ENCODE data around the gene TRAF2. TPM values are rescaled to one million over a fixed set of nuclear protein-coding genes. Genes with fewer than 3 reads are reported as not detected.

TRAF2 gene
- polyA plus RNA-seq, 3 donors, result 1.6 to 6.1 (median 2.0) TPM

DNA sequence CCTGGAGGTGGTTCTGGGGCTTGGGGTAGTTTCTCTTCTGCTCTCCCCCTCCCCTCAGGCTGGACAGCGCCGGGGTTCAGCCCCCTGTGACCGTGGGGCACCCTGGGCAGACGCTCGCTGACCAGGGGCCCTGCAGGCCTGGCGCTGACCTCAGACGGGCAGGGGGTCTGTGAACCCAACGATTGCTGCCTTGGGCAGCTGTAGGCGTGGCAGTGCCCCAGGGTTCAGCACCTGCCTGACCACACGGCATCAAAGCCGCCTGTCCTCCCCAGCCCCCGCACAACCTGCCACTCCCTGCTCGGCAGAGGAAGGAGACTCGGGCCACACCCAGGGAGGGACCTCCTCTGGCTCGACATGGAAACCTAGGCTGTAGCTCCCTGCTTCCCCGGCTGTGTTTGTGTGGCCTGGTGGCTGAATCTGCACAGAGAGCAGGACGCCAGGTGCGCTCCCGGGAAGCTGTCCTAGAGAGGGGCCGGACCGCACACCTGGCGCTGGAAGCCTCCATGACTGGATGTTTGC, 77.9 kb downstream of the TRAF2 start:
- intact Hi-C loops (cut with micrococcal nuclease), result no loop called here
- WGBS (ENCODE audit: insufficient coverage), result 89% methylated on average over 16 of the region's 22 CpGs
- Histone ChIP-seq H3K79me2 (ENCODE audit: insufficient read depth, low read length) (no peaks in the 10 kb centered on the region), H3K9me3 (replicated peaks in 1 of 2; ENCODE audit: control insufficient read depth in 1 of 2, insufficient read depth in 1 of 2, low read length in 2 of 2) (no peaks in the 10 kb centered on the region), H3K4me1 (ENCODE audit: control insufficient read depth in 1 of 2, insufficient read depth in 2 of 2, low read length in 2 of 2) (peaks cover 10 to 17% of the 10 kb centered on the region in 2 donors), H3K4me3 (replicated peaks in 1 of 3; ENCODE audit: low read depth in 2 of 3, low read length in 3 of 3) (no peak overlapping the region), H3K9ac (ENCODE audit: insufficient read depth, low read length, poor library complexity, severe bottlenecking) (no peak overlapping the region), H4K20me1 (ENCODE audit: insufficient read depth, low read length) (no peaks in the 10 kb centered on the region), H3K27ac (ENCODE audit: low read depth in 1 of 2, low read length in 2 of 2) (no peak overlapping the region), H3K36me3 (replicated peaks in 1 of 2; ENCODE audit: control insufficient read depth in 1 of 2, insufficient read depth in 2 of 2, low read length in 2 of 2) (no peaks in the 10 kb centered on the region), H3K4me2 (replicated peaks; ENCODE audit: extremely low read depth, low read length, poor library complexity, severe bottlenecking) (no peak overlapping the region), H3K27me3 (ENCODE audit: control insufficient read depth in 2 of 2, insufficient read depth in 2 of 2, low read length in 2 of 2) (no peaks in the 10 kb centered on the region), H2AFZ (ENCODE audit: insufficient read depth, low read depth, low read length, poor library complexity, severe bottlenecking) (peak overlapping the region; percentile 23)
- peaks cover 16% of the 10 kb centered on the region for H3K4me1 Mint-ChIP-seq
- peaks cover 0 to 2% (median 0%) of the 10 kb centered on the region in 7 donors for H3K9me3 Mint-ChIP-seq
- no peak for DNase-seq
- H3K36me3 Mint-ChIP-seq, result no peaks in the 10 kb centered on the region
- H3K4me3 Mint-ChIP-seq, result no peak overlapping the region
- H3K27me3 Mint-ChIP-seq (ENCODE audit: low read depth in 3 of 3), result peaks cover 9 to 20% (median 14%) of the 10 kb centered on the region in 3 donors
- TF ChIP-seq, protein P1, sequence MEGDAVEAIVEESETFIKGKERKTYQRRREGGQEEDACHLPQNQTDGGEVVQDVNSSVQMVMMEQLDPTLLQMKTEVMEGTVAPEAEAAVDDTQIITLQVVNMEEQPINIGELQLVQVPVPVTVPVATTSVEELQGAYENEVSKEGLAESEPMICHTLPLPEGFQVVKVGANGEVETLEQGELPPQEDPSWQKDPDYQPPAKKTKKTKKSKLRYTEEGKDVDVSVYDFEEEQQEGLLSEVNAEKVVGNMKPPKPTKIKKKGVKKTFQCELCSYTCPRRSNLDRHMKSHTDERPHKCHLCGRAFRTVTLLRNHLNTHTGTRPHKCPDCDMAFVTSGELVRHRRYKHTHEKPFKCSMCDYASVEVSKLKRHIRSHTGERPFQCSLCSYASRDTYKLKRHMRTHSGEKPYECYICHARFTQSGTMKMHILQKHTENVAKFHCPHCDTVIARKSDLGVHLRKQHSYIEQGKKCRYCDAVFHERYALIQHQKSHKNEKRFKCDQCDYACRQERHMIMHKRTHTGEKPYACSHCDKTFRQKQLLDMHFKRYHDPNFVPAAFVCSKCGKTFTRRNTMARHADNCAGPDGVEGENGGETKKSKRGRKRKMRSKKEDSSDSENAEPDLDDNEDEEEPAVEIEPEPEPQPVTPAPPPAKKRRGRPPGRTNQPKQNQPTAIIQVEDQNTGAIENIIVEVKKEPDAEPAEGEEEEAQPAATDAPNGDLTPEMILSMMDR (IDR thresholded peaks at IDR 0.05), result no peak
- H3K27ac Mint-ChIP-seq, result no peak overlapping the region

DNA sequence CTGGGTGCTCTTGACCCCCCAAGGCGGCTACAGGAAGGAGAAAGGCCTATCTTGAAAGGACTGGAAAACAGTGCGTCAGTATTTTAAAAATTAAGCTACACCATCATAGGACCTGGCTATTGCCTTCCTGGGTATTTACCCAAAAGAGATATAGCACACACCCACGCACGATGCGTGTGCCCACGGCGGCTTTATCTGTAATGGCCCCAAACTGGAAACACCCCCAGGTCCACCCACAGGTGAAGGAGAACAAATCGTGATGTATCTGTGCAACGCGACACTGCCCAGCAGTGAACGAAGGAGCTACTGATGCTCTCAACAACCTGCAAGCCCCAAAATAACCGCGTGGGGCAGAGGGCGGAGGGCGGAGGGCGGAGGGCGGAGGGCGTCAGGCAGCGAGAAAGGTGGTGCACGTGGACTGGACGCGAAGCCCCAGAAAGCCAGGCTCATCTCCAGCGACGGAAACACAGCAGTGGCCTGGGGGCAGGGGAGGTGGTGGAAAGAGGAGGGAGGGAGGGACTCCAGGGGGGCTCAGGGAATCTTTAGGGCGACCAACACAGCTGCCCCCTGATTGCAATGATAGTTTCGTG, 78.6 kb downstream of the TRAF2 start:
- TF ChIP-seq, protein P1 (IDR thresholded peaks at IDR 0.05), result no peak
- H3K9ac ChIP-seq (ENCODE audit: insufficient read depth, low read length, poor library complexity, severe bottlenecking), result no peak overlapping the region
- H4K20me1 ChIP-seq (ENCODE audit: insufficient read depth, low read length), result no peaks in the 10 kb centered on the region
- Mint-ChIP-seq H3K9me3 (peaks cover 0 to 2% (median 0%) of the 10 kb centered on the region in 7 donors), H3K27me3 (ENCODE audit: low read depth in 3 of 3) (peaks cover 9 to 20% (median 14%) of the 10 kb centered on the region in 3 donors), H3K4me3 (no peak overlapping the region), H3K4me1 (peaks cover 16% of the 10 kb centered on the region), H3K27ac (no peak overlapping the region), H3K36me3 (no peaks in the 10 kb centered on the region)
- no peak overlapping the region for H3K27ac ChIP-seq (ENCODE audit: low read depth in 1 of 2, low read length in 2 of 2)
- H3K79me2 ChIP-seq (ENCODE audit: insufficient read depth, low read length), result no peaks in the 10 kb centered on the region
- WGBS (ENCODE audit: insufficient coverage), result 90% methylated on average over 21 of the region's 26 CpGs
- peaks cover 10 to 17% of the 10 kb centered on the region in 2 donors for H3K4me1 ChIP-seq (ENCODE audit: control insufficient read depth in 1 of 2, insufficient read depth in 2 of 2, low read length in 2 of 2)
- DNase-seq, result no peak
- no peaks in the 10 kb centered on the region for H3K36me3 ChIP-seq (replicated peaks in 1 of 2; ENCODE audit: control insufficient read depth in 1 of 2, insufficient read depth in 2 of 2, low read length in 2 of 2)
- H3K4me3 ChIP-seq (replicated peaks in 1 of 3; ENCODE audit: low read depth in 2 of 3, low read length in 3 of 3), result no peak overlapping the region
- no peaks in the 10 kb centered on the region for H3K27me3 ChIP-seq (ENCODE audit: control insufficient read depth in 2 of 2, insufficient read depth in 2 of 2, low read length in 2 of 2)
- peak overlapping the region; percentile 23 for H2AFZ ChIP-seq (ENCODE audit: insufficient read depth, low read depth, low read length, poor library complexity, severe bottlenecking)
- H3K9me3 ChIP-seq (replicated peaks in 1 of 2; ENCODE audit: control insufficient read depth in 1 of 2, insufficient read depth in 1 of 2, low read length in 2 of 2), result no peaks in the 10 kb centered on the region
- intact Hi-C loops (cut with micrococcal nuclease), result no loop called here
- no peak overlapping the region for H3K4me2 ChIP-seq (replicated peaks; ENCODE audit: extremely low read depth, low read length, poor library complexity, severe bottlenecking)
